H1 (cell line): ENCODE results near the gene CGREF1. TPM values are rescaled to one million over a fixed set of nuclear protein-coding genes. Genes with fewer than 3 reads are reported as not detected.
A peak's percentile ranks its signal among the peaks of the same experiment; 100 is the strongest.

Source experiments
- CBX8 ChIP-seq: fragments of 300-800, 300-1000 bp; sonication (generic); IDR thresholded peaks from 2 replicates; pipeline ENCODE4 v1.7.1; 2016; ENCODE audit warnings: low read depth, low read length, borderline replicate concordance
- RAD21 ChIP-seq, 2 experiments: IDR thresholded peaks in 1 of 2; conservative IDR thresholded peaks in 1 of 2; 2 replicates each; pipeline ENCODE4 v1.6.1; 2011; ENCODE audit warnings: low read depth in 2 of 2, low read length in 2 of 2, improper control_type of control experiment in 1 of 2, inconsistent platforms in 1 of 2, mild to moderate bottlenecking in 1 of 2, moderate library complexity in 1 of 2
- SAP30 ChIP-seq: fragments of 300-600 bp; sonication (generic); IDR thresholded peaks from 2 replicates; pipeline ENCODE4 v1.7.1; 2012; ENCODE audit warnings: low read length, moderate library complexity, mild to moderate bottlenecking, inconsistent platforms; ENCODE audit not compliant: insufficient read depth, insufficient replicate concordance
- polyA plus RNA-seq, 7 experiments: library from polyadenylated mRNA; depleted of rRNA in 3 of 7; stranded (reverse) in 5 of 7; unstranded in 2 of 7; fragments of >200 nt in 5 of 7; fragments of 200-250 nt in 2 of 7; gene quantifications; 1 replicate in 5 of 7; 2 replicates in 1 of 7; 4 replicates in 1 of 7; pipeline versions ENCODE4 v1.2.1 to v1.2.3, GENCODE V29; 2011 to 2013; ENCODE audit warnings: missing spikeins in 2 of 7, mixed read lengths in 2 of 7
- total RNA-seq: library from RNA; stranded (reverse); fragmentation: NEBNext Ultra II Directional; extraction: Animal tissue kit (Norgen Biotek cat#: 25700); gene quantifications from 2 replicates; pipeline ENCODE4 v1.2.1, GENCODE V29; 2021

The CGREF1 gene
- total and polyA plus RNA-seq, 2 of the 8 experiments (the other 6 are each of a cell fraction or from before 2014, with no cell fraction given): 2.5 to 3.4 TPM

- TF ChIP-seq CBX8 (no peak), RAD21 (IDR thresholded peaks at IDR 0.05 in 1 of 2, conservative IDR thresholded peaks at IDR 0.05 in 1 of 2; ENCODE audit: low read depth in 2 of 2, low read length in 2 of 2) (peak; percentile 42 to 64), SAP30 (no peak)
Measured at GRCh38 chr2:27152102-27152795, 33.3 kb upstream of the CGREF1 start (continued).
